AG04450 (cell line): ENCODE data around the gene RITA1. TPM values are rescaled to one million over a fixed set of nuclear protein-coding genes. Genes with fewer than 3 reads are reported as not detected.

ENCODE experiments used
- CTCF ChIA-PET: fragments of 300-600, 350-600 bp; formaldehyde crosslinking; extraction: SDS; loops from one replicate; lab custom pipeline; 2022; ENCODE audit warnings: antibody characterized with exemption, inconsistent platforms; lab: Charles Lee
- POLR2A ChIA-PET: fragments of 350-600 bp; formaldehyde crosslinking; extraction: SDS; loops from one replicate; lab custom pipeline; 2021; ENCODE audit warnings: antibody characterized with exemption, inconsistent platforms; lab: Yijun Ruan, JAX
- DNase-seq: peaks from one replicate; pipeline ENCODE4 v3.0.0-alpha.2; 2011; ENCODE audit warnings: low read depth, low spot score
- H3K27ac ChIP-seq: one replicate; pipeline ENCODE4 v1.5.1; 2012; ENCODE audit warnings: low read depth, low read length, control low read depth
- H3K27me3 ChIP-seq: one replicate; pipeline ENCODE4 v1.6.0; 2012; ENCODE audit warnings: low read length; ENCODE audit not compliant: control insufficient read depth, insufficient read depth
- H3K4me3 ChIP-seq: 2 replicates; pipeline ENCODE4 v1.5.1; 2011; ENCODE audit warnings: mild to moderate bottlenecking, low read depth, low read length, control low read depth
- H3K9me3 ChIP-seq: 2 replicates; pipeline ENCODE4 v1.5.1; 2012; ENCODE audit warnings: low read length; ENCODE audit not compliant: control insufficient read depth, insufficient read depth
- polyA plus RNA-seq: library from polyadenylated mRNA; depleted of rRNA; stranded (reverse); fragments of >200 nt; gene quantifications from 2 replicates; pipeline ENCODE4 v1.2.3, GENCODE V29; 2011
- TF ChIP-seq, protein P1 (sequence below): IDR thresholded peaks from 2 replicates; pipeline ENCODE4 v1.5.1; 2011; ENCODE audit warnings: low read depth, low read length, control low read depth, inconsistent platforms

RITA1 gene
- polyA plus RNA-seq, 1 experiment: 9.0 TPM

DNA sequence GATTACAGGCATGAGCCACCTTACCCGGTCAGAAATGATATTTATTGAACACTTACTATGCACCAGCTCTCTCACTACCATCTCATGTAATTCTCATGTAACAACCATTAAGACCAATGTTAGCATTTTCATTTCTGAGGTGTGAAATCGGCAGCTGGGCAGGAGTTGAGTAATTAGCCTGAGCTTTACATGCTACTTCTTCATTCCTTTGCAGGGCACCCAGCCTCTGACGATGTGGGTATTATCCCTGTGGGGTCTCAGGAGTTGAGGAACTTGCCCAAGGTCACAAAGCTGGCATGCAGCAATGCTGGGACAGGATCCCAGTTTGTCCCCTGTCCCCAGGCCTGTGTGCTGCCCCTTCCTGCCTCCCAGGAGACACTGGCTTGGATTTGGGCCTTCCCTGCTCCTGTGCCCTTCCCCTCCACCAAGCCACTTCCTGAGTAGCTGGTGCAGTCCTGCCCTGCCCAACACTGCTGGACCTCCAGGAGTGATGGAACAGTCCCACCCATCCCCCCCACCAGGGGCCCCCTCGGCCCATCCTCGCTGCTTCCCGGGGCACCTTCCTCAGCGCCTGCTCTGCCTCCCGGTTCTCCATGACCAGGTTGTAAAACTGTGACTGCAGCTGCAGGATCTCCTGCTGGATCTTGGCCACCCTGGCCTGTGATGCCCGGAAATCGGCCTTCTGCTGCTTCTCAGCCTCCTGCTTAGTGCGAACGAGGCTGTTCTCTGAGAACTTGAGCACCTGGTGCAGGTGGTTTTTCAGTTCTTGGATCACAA is 14.7 kb downstream of the RITA1 start:
- no peak overlapping the region for H3K27ac ChIP-seq
- no peak overlapping the region for H3K4me3 ChIP-seq
- no peaks in the 10 kb centered on the region for H3K9me3 ChIP-seq
- ChIA-PET CTCF (interaction anchor here (0.9 kb wide), 1 partner anchor 225 kb away, joined by 3 read pairs; no protein-coding TSS in a partner anchor), POLR2A (no interaction called here)
- DNase-seq: no peak
- TF ChIP-seq, protein P1, sequence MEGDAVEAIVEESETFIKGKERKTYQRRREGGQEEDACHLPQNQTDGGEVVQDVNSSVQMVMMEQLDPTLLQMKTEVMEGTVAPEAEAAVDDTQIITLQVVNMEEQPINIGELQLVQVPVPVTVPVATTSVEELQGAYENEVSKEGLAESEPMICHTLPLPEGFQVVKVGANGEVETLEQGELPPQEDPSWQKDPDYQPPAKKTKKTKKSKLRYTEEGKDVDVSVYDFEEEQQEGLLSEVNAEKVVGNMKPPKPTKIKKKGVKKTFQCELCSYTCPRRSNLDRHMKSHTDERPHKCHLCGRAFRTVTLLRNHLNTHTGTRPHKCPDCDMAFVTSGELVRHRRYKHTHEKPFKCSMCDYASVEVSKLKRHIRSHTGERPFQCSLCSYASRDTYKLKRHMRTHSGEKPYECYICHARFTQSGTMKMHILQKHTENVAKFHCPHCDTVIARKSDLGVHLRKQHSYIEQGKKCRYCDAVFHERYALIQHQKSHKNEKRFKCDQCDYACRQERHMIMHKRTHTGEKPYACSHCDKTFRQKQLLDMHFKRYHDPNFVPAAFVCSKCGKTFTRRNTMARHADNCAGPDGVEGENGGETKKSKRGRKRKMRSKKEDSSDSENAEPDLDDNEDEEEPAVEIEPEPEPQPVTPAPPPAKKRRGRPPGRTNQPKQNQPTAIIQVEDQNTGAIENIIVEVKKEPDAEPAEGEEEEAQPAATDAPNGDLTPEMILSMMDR: no peak
- no peaks in the 10 kb centered on the region for H3K27me3 ChIP-seq

DNA sequence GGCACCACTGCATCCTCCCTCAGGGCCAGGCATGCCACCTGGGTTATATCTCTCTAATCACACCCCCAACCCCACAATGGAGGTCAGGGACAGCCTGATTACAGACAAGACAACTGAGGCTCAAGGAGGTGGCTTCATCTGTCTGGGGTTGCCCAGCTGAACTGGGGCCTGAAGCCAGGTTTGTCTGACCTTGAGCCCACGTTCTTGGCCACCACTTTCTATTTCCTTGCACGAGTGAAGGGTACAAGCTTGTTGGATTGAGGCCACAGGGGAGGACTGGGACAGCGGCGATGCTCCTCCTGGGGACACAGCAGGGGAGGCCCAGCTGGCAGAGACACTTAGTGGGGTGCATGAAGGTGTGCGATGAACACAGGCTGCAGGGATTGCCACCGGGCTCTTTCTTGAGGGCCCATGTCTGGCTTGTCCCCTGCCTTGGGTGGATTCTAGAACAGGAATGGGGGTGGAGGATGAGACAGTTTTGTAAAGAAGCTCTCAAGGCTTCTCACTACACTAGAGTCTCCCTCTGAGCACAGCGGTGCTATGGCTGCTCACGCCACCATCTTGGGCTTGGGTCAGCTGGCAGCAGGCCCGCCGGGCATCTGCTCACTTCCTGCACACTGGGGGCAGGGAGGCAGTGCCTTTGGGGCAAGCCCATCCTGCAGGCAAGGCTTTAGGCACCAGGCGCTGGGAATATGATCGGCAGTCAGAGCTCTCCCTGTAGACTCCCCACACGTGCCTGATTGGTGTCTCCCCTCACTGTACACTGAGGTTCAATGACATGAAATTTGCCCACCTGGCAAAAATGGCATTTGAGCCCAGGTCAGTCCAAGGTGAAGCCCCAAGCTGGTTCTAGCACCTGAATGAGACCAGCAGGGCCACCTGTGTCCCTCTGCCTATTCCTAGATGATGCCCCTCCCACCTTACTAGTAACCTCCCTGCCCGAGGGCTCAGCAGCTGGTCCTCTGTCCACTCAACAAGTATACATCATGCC is 16.0 kb downstream of the RITA1 start:
- Histone ChIP-seq H3K27me3 (no peaks in the 10 kb centered on the region), H3K27ac (no peak overlapping the region), H3K4me3 (no peak overlapping the region), H3K9me3 (no peaks in the 10 kb centered on the region)
- no peak for DNase-seq
- ChIA-PET POLR2A (no interaction called here), CTCF (no interaction called here)
- TF ChIP-seq, protein P1: no peak

DNA sequence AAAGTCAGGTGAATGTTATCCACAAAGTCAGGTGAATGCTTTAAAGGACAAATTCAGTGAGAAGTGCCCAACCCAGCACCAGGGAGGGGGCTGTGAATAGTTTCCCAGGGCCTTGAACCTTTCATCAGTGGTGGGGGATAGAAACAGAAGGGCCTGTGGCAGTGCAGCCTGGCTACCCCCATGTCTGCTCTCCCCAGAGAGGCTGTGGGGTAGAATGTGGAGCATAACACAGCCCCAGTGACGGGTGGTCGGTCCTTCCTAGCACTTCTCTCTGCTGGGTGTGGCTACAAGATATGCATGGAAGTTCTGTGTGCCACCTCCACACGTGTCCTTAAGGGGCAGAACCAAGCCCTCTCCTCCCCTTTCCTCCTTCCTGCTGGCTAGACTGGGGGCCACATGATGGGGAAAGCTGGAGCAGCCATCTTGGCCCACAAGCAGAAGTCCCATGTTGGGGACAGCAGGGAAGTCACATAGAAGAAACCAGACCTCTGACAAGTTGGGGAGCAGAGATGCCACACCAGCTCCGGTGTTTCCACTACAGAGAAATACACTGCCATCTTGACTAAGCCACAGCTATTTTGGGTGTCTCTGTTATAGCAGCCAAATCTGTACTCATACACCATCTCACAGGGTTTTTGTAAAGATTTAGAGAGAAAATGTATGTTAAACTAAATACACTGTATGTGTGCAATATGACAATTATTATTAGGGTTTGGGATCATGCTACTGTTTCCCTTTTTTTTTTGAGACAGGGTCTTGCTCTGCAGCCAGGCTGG is 17.0 kb downstream of the RITA1 start:
- TF ChIP-seq, protein P1: no peak
- ChIA-PET CTCF (interaction anchor here (1.5 to 1.6 kb wide), 2 partner anchors 20 to 223 kb away, joined by 7 to 8 read pairs; no protein-coding TSS in a partner anchor), POLR2A (interaction anchor here (0.6 kb wide), 1 partner anchor 15 kb away, joined by 3 read pairs; no protein-coding TSS in a partner anchor)
- no peak overlapping the region for H3K4me3 ChIP-seq
- H3K9me3 ChIP-seq: no peaks in the 10 kb centered on the region
- no peak overlapping the region for H3K27ac ChIP-seq
- DNase-seq: no peak
- no peaks in the 10 kb centered on the region for H3K27me3 ChIP-seq

DNA sequence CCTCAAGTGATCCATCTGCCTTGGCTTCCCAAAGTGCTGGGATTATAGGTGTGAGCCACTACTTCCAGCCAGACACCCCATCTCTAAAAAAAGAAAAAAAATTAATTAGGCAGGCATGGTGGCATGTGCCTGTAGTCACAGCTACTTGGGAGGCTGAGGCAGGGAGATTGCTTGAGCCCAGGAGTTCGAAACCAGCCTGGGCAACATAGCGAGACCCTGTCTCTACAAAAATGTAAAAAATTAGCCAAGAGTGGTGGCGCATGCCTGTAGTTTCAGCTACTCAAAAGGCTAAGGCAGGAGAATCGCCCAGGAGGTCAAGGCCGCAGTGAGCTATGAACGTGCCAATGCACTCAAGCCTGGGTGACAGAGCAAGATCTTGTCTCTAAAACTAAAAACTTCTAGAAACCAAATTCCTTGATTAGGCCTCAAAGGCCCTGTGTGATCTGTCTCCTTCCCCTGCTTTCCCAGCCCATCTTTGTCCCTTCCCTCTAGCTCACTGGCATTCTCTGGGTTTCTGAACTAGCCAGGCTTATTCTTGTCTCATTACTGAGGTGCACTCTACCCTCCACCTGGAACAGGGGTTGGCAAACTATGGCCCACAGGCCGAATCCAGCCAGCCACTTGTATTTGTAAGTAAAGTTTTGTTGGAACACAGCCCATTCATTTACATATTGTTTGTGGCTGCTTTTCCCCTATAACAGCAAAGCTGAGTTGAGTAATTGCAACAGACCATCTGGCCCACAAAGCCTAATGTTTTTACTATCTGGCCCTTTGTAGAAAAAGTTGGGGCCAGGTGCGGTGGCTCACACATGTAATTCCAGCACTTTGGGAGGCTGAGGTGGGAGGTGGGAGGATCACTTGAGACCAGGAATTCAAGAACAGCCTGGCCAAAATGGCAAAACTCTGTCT is 18.6 kb downstream of the RITA1 start:
- ChIA-PET CTCF (interaction anchor here (0.6 to 1.6 kb wide), 4 partner anchors 9 to 221 kb away, joined by 3 to 8 read pairs (median 6); no protein-coding TSS in a partner anchor), POLR2A (interaction anchor here (0.6 to 1.0 kb wide), 3 partner anchors 17 to 151 kb away, joined by 3 to 15 read pairs (median 8); partner anchors contain the start of gene TPCN1)
- no peak overlapping the region for H3K4me3 ChIP-seq
- no peaks in the 10 kb centered on the region for H3K9me3 ChIP-seq
- no peak for DNase-seq
- TF ChIP-seq, protein P1: no peak
- no peak overlapping the region for H3K27ac ChIP-seq
- H3K27me3 ChIP-seq: no peaks in the 10 kb centered on the region
